GM19239 (cell line): Measurements from ENCODE around the gene EIF4G3.
"Not testable (repeated sequence)": the region's sequence is repeated elsewhere in the genome, so short reads cannot be mapped to it uniquely, and the experiment has no call there.

Experiments used
- DNase-seq: peaks from one replicate; pipeline ENCODE4 v3.0.0; 2011; ENCODE audit warnings: low spot score; ENCODE audit not compliant: insufficient read length
- FAIRE-seq: peaks from 2 replicates; lab custom pipeline; 2011; peaks lifted over from hg19 to GRCh38; lab: Jason Lieb, UNC

Gene EIF4G3

GRCh38 chr1:21045351-21045750, 131.3 kb downstream of the EIF4G3 start:
- DNase-seq (no peak), FAIRE-seq (no peak)

- no peak for FAIRE-seq
- no peak for DNase-seq
Measured at GRCh38 chr1:21042929-21043605, 133.6 kb downstream of the EIF4G3 start.

- DNase-seq (no peak), FAIRE-seq (no peak)
Measured at GRCh38 chr1:21041541-21041940, 135.2 kb downstream of the EIF4G3 start.

GRCh38 chr1:21037091-21037490, 139.6 kb downstream of the EIF4G3 start:
- no peak for FAIRE-seq
- no peak for DNase-seq

- DNase-seq: no peak
- no peak for FAIRE-seq
Measured at GRCh38 chr1:21035794-21036193, 140.9 kb downstream of the EIF4G3 start.

- no peak for FAIRE-seq
- no peak for DNase-seq
Measured at GRCh38 chr1:21034725-21035628, 141.7 kb downstream of the EIF4G3 start.

- FAIRE-seq: peak; percentile 8
Measured at GRCh38 chr1:21032741-21033140, 144.0 kb downstream of the EIF4G3 start.

GRCh38 chr1:21030181-21030580, 146.5 kb downstream of the EIF4G3 start:
- FAIRE-seq (no peak), DNase-seq (no peak)

More at GRCh38 chr1:21032741-21033140, 144.0 kb downstream of the EIF4G3 start:
- DNase-seq: no peak

GRCh38 chr1:21028520-21029145, 148.1 kb downstream of the EIF4G3 start:
- peak; percentile 71 for FAIRE-seq
- DNase-seq: no peak

- FAIRE-seq (peak; percentile 91), DNase-seq (no peak)
Measured at GRCh38 chr1:21027805-21028204, 148.9 kb downstream of the EIF4G3 start.

- FAIRE-seq: no peak
Measured at GRCh38 chr1:21024918-21025317, 151.8 kb downstream of the EIF4G3 start.

GRCh38 chr1:21024136-21024896, 152.4 kb downstream of the EIF4G3 start:
- DNase-seq, FAIRE-seq: not testable (repeated sequence)

More at GRCh38 chr1:21024918-21025317, 151.8 kb downstream of the EIF4G3 start:
- no peak for DNase-seq

GRCh38 chr1:21022279-21023040, 154.2 kb downstream of the EIF4G3 start:
- DNase-seq (peak; percentile 43), FAIRE-seq (peak; percentile 84)

- no peak for DNase-seq
- FAIRE-seq: no peak
Measured at GRCh38 chr1:21021311-21021710, 155.4 kb downstream of the EIF4G3 start.

- no peak for DNase-seq
- no peak for FAIRE-seq
Measured at GRCh38 chr1:21020151-21020550, 156.5 kb downstream of the EIF4G3 start.

- DNase-seq: no peak
- FAIRE-seq: no peak
Measured at GRCh38 chr1:21018673-21019072, 158.0 kb downstream of the EIF4G3 start.

- no peak for FAIRE-seq
Measured at GRCh38 chr1:21013510-21013909, 163.2 kb downstream of the EIF4G3 start.

GRCh38 chr1:21012937-21013336, 163.8 kb downstream of the EIF4G3 start:
- no peak for DNase-seq
- no peak for FAIRE-seq

More at GRCh38 chr1:21013510-21013909, 163.2 kb downstream of the EIF4G3 start:
- DNase-seq: no peak

- FAIRE-seq (no peak), DNase-seq (no peak)
Measured at GRCh38 chr1:21007876-21008275, 168.8 kb downstream of the EIF4G3 start.
